ENCODE results near the gene OCEL1.

Gene OCEL1

DNA sequence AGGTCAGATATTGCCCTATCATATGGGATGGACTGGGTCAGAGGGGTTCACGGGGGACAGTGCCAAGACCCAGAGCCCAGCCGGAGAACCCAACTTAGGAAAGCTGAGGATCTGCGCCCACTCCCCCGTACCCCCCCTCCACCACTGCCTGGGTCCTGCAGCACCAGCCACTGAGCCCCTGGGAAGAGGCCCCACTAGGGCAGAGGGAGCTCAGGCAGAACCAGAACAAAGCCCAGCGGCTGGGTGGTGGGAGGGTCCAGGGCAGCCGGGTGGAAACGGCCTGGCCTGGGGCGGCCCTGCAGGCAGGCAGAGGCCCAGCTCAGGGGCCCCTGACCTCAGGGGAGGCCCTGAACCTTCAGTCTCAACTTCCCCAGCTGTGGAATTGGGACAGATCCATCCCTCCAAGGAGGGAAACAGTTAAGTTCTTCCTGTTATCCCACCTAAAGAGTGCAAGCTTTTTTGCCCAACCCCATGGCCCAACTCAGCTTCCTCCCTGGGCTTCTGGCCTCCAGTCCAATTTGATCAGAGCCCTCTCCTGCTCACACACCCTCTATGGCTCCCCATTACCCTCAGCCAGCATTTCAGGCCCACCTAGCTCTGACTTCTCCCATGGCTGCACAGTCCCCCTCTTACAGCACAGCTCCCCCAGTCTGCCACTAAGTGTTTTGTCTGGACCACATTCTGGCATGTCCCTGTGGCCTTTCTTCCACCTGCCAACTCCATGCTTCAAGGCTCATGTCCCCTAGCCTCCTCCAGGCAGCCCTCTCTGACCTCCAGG is 16.6 kb downstream of the OCEL1 start:
- POLR2A ChIA-PET = interaction anchor here (0.6 to 6.8 kb wide), 5 partner anchors 16 to 38 kb away, joined by 5 to 29 read pairs (median 7); partner anchors contain the start of genes BABAM1, OCEL1 and USE1
- peaks cover 0 to 27% of the 10 kb centered on the region in 2 experiments; a peak in 2 of 3 replicates for H3K36me3 ChIP-seq (ENCODE audit: control insufficient read depth in 2 of 2, insufficient read depth in 1 of 2, low read length in 2 of 2)
- no peak overlapping the region for H3K27ac ChIP-seq (ENCODE audit: extremely low read depth, low read depth, low read length)
- H3K9me3 ChIP-seq (ENCODE audit: control insufficient read depth, insufficient read depth, low read depth, low read length) = no peaks in the 10 kb centered on the region
- no peak overlapping the region for H3K4me3 ChIP-seq (ENCODE audit: low read depth, low read length)
- CTCF ChIA-PET = interaction anchor here (0.7 to 1.6 kb wide), 4 partner anchors 18 to 190 kb away, joined by 3 to 4 read pairs (median 4); partner anchors contain the start of gene USE1
- peaks cover 5% of the 10 kb centered on the region for H3K4me1 ChIP-seq (ENCODE audit: control insufficient read depth, insufficient read depth, low read length)
- TF ChIP-seq BCL11B (tag by site-specific recombination; IDR thresholded peaks at IDR 0.05; ENCODE audit: low read depth) (peak; percentile 45; the same call in 1 of the 2 replicates), SP3 (tag by site-specific recombination; IDR thresholded peaks at IDR 0.05) (no peak), FEZF1 (tag by site-specific recombination; IDR thresholded peaks at IDR 0.05) (no peak), ZNF175 (tag by site-specific recombination; IDR thresholded peaks at IDR 0.05) (no peak), SCRT1 (tag by site-specific recombination; IDR thresholded peaks at IDR 0.05; ENCODE audit: borderline replicate concordance) (no peak), ZNF48 (tag by site-specific recombination; IDR thresholded peaks at IDR 0.05) (no peak), ZNF843 (tag by site-specific recombination; IDR thresholded peaks at IDR 0.05) (no peak), ZNF76 (tag by site-specific recombination; IDR thresholded peaks at IDR 0.05; ENCODE audit: borderline replicate concordance, low read depth) (no peak), ZNF629 (tag by site-specific recombination; IDR thresholded peaks at IDR 0.05) (no peak), ZNF529 (tag by site-specific recombination; IDR thresholded peaks at IDR 0.05; ENCODE audit: insufficient replicate concordance) (no peak), ZFP69B (tag by site-specific recombination; IDR thresholded peaks at IDR 0.05) (no peak), ZFHX2 (tag by site-specific recombination; conservative IDR thresholded peaks at IDR 0.05) (no peak), ZNF146 (tag by site-specific recombination; IDR thresholded peaks at IDR 0.05) (no peak), SCRT2 (tag by site-specific recombination; IDR thresholded peaks at IDR 0.05) (no peak), ZIC2 (tag by site-specific recombination; IDR thresholded peaks at IDR 0.05) (no peak), ZNF623 (tag by site-specific recombination; IDR thresholded peaks at IDR 0.05) (0 out of 2 replicates have a peak, but pooled peaks have one; percentile 20), ZSCAN16 (tag by site-specific recombination; IDR thresholded peaks at IDR 0.05) (no peak), ZNF19 (tag by site-specific recombination; IDR thresholded peaks at IDR 0.05; ENCODE audit: low read depth) (no peak), ZNF600 (tag by site-specific recombination; IDR thresholded peaks at IDR 0.05) (no peak), KLF9 (tag by site-specific recombination; IDR thresholded peaks at IDR 0.05; ENCODE audit: low read depth) (no peak), ZSCAN30 (tag by site-specific recombination; IDR thresholded peaks at IDR 0.05) (0 out of 2 replicates have a peak, but pooled peaks have one; percentile 54), ZNF664 (tag by site-specific recombination; IDR thresholded peaks at IDR 0.05) (no peak), WT1 (tag by site-specific recombination; IDR thresholded peaks at IDR 0.05) (no peak), BCL11A (tag by site-specific recombination; IDR thresholded peaks at IDR 0.05; ENCODE audit: low read depth) (peak; percentile 58; the same call in 1 of the 2 replicates), ZNF670 (tag by site-specific recombination; IDR thresholded peaks at IDR 0.05; ENCODE audit: low read depth) (no peak), ZNF341 (tag by site-specific recombination; IDR thresholded peaks at IDR 0.05; ENCODE audit: low read depth) (no peak), ZNF354C (tag by site-specific recombination; IDR thresholded peaks at IDR 0.05; ENCODE audit: borderline replicate concordance, low read depth) (no peak), ZNF174 (tag by site-specific recombination; IDR thresholded peaks at IDR 0.05) (no peak)
- TF ChIP-seq, protein P1, sequence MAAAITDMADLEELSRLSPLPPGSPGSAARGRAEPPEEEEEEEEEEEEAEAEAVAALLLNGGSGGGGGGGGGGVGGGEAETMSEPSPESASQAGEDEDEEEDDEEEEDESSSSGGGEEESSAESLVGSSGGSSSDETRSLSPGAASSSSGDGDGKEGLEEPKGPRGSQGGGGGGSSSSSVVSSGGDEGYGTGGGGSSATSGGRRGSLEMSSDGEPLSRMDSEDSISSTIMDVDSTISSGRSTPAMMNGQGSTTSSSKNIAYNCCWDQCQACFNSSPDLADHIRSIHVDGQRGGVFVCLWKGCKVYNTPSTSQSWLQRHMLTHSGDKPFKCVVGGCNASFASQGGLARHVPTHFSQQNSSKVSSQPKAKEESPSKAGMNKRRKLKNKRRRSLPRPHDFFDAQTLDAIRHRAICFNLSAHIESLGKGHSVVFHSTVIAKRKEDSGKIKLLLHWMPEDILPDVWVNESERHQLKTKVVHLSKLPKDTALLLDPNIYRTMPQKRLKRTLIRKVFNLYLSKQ (tag by site-specific recombination; IDR thresholded peaks at IDR 0.05; ENCODE audit: borderline replicate concordance) = no peak
- TF ChIP-seq, protein P2, sequence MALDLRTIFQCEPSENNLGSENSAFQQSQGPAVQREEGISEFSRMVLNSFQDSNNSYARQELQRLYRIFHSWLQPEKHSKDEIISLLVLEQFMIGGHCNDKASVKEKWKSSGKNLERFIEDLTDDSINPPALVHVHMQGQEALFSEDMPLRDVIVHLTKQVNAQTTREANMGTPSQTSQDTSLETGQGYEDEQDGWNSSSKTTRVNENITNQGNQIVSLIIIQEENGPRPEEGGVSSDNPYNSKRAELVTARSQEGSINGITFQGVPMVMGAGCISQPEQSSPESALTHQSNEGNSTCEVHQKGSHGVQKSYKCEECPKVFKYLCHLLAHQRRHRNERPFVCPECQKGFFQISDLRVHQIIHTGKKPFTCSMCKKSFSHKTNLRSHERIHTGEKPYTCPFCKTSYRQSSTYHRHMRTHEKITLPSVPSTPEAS (tag by site-specific recombination; IDR thresholded peaks at IDR 0.05) = no peak
- TF ChIP-seq, protein P3, sequence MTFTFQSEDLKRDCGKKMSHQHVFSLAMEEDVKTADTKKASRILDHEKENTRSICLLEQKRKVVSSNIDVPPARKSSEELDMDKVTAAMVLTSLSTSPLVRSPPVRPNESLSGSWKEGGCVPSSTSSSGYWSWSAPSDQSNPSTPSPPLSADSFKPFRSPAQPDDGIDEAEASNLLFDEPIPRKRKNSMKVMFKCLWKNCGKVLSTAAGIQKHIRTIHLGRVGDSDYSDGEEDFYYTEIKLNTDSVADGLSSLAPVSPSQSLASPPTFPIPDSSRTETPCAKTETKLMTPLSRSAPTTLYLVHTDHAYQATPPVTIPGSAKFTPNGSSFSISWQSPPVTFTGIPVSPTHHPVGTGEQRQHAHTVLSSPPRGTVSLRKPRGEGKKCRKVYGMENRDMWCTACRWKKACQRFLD (tag by site-specific recombination; IDR thresholded peaks at IDR 0.05) = no peak
- TF ChIP-seq, protein P4, sequence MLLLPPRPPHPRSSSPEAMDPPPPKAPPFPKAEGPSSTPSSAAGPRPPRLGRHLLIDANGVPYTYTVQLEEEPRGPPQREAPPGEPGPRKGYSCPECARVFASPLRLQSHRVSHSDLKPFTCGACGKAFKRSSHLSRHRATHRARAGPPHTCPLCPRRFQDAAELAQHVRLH (tag by site-specific recombination; IDR thresholded peaks at IDR 0.05) = peak; percentile 70; the same call in 1 of the 2 replicates
- TF ChIP-seq, protein P5, sequence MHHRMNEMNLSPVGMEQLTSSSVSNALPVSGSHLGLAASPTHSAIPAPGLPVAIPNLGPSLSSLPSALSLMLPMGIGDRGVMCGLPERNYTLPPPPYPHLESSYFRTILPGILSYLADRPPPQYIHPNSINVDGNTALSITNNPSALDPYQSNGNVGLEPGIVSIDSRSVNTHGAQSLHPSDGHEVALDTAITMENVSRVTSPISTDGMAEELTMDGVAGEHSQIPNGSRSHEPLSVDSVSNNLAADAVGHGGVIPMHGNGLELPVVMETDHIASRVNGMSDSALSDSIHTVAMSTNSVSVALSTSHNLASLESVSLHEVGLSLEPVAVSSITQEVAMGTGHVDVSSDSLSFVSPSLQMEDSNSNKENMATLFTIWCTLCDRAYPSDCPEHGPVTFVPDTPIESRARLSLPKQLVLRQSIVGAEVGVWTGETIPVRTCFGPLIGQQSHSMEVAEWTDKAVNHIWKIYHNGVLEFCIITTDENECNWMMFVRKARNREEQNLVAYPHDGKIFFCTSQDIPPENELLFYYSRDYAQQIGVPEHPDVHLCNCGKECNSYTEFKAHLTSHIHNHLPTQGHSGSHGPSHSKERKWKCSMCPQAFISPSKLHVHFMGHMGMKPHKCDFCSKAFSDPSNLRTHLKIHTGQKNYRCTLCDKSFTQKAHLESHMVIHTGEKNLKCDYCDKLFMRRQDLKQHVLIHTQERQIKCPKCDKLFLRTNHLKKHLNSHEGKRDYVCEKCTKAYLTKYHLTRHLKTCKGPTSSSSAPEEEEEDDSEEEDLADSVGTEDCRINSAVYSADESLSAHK (tag by site-specific recombination; IDR thresholded peaks at IDR 0.05) = no peak

Measured in HEK293 (cell line).